Measurements from ENCODE around the gene RFX1. TPM values are rescaled to one million over a fixed set of nuclear protein-coding genes. Genes with fewer than 3 reads are reported as not detected.
"Not testable (repeated sequence)": the region's sequence is repeated elsewhere in the genome, so short reads cannot be mapped to it uniquely, and the experiment has no call there.

The RFX1 gene
- total RNA-seq, 1 experiment from 2014 or later = 20.4 TPM

- H3K36me3 Mint-ChIP-seq = peaks cover 6% of the 10 kb centered on the region
- H3K27me3 Mint-ChIP-seq (ENCODE audit: low read depth) = peaks cover 3% of the 10 kb centered on the region
- ChIA-PET CTCF (no interaction called here), POLR2A (interaction anchor here (1.5 kb wide), 1 partner anchor 10 kb away, joined by 5 read pairs; no protein-coding TSS in a partner anchor)
- H3K4me1 Mint-ChIP-seq = peaks cover 2% of the 10 kb centered on the region
- DNase-seq (ENCODE audit: low spot score) (no peak), ATAC-seq (no peak)
- H3K4me3 Mint-ChIP-seq = no peak overlapping the region
- H3K27ac Mint-ChIP-seq = no peak overlapping the region; the same call in 1 of the 2 replicates
- H3K9me3 Mint-ChIP-seq = no peaks in the 10 kb centered on the region
- no peak for TF ChIP-seq GRHL2 (CRISPR knock-in tag; IDR thresholded peaks at IDR 0.05; ENCODE audit: insufficient replicate concordance, severe bottlenecking)
- TF ChIP-seq FOXP4 (CRISPR knock-in tag; IDR thresholded peaks at IDR 0.05) = no peak
- TF ChIP-seq ZNF423 (CRISPR knock-in tag; IDR thresholded peaks at IDR 0.05) = no peak
- no peak for TF ChIP-seq RELA (CRISPR knock-in tag; IDR thresholded peaks at IDR 0.05; ENCODE audit: borderline replicate concordance)
- TF ChIP-seq MAX (CRISPR knock-in tag; IDR thresholded peaks at IDR 0.05) = no peak
- TF ChIP-seq ZMAT4 (CRISPR knock-in tag; IDR thresholded peaks at IDR 0.05) = no peak
- TF ChIP-seq CREM (CRISPR knock-in tag; IDR thresholded peaks at IDR 0.05) = no peak
- no peak for TF ChIP-seq JUN (CRISPR knock-in tag; IDR thresholded peaks at IDR 0.05)
- no peak for TF ChIP-seq E2F4 (CRISPR knock-in tag; IDR thresholded peaks at IDR 0.05; ENCODE audit: borderline replicate concordance, low read depth)
These were observed 37.1 kb downstream of the RFX1 start for GRCh38 chr19:13968999-13969398.

GRCh38 chr19:13968383-13968935 is 37.7 kb downstream of the RFX1 start:
- Mint-ChIP-seq H3K9me3 (no peaks in the 10 kb centered on the region), H3K4me3 (no peak overlapping the region), H3K27ac (no peak overlapping the region), H3K4me1 (no peaks in the 10 kb centered on the region), H3K36me3 (peaks cover 6% of the 10 kb centered on the region), H3K27me3 (ENCODE audit: low read depth) (peaks cover 3% of the 10 kb centered on the region)
- ATAC-seq = no peak
- TF ChIP-seq USF1 (CRISPR knock-in tag; IDR thresholded peaks at IDR 0.05) (no peak), CREB1 (CRISPR knock-in tag; IDR thresholded peaks at IDR 0.05) (no peak), TCF7 (CRISPR knock-in tag; IDR thresholded peaks at IDR 0.05; ENCODE audit: low read depth) (no peak), SOX15 (CRISPR knock-in tag; IDR thresholded peaks at IDR 0.05) (no peak), ZMAT4 (CRISPR knock-in tag; IDR thresholded peaks at IDR 0.05) (no peak), FOXP1 (CRISPR knock-in tag; IDR thresholded peaks at IDR 0.05; ENCODE audit: borderline replicate concordance) (no peak), ZNF138 (CRISPR knock-in tag; conservative IDR thresholded peaks at IDR 0.05) (no peak)
- ChIA-PET CTCF (no interaction called here), POLR2A (no interaction called here)
- DNase-seq (ENCODE audit: low spot score) = no peak

- H3K36me3 Mint-ChIP-seq; H3K9me3 Mint-ChIP-seq; POLR2A ChIA-PET; H3K27me3 Mint-ChIP-seq (ENCODE audit: low read depth); DNase-seq (ENCODE audit: low spot score); H3K4me1 Mint-ChIP-seq; ATAC-seq; H3K4me3 Mint-ChIP-seq; H3K27ac Mint-ChIP-seq: not testable (repeated sequence)
- CTCF ChIA-PET = interaction anchor here (1.2 kb wide), 1 partner anchor 105 kb away, joined by 3 read pairs; the partner anchor contains the start of gene MISP3
These were observed 38.9 kb downstream of the RFX1 start for GRCh38 chr19:13967206-13967605.
